RPMI7951 (cell line): Measurements from ENCODE around the gene FKBP5. TPM values are rescaled to one million over a fixed set of nuclear protein-coding genes. Genes with fewer than 3 reads are reported as not detected.
"Not testable (repeated sequence)": the region's sequence is repeated elsewhere in the genome, so short reads cannot be mapped to it uniquely, and the experiment has no call there.

Source experiments
- DNase-seq: peaks from one replicate; pipeline ENCODE4 v3.0.0-alpha.2; 2012; ENCODE audit warnings: low read depth
- total RNA-seq: library from RNA; depleted of rRNA; stranded (reverse); fragments of >200 nt; shearing (Covaris generic); gene quantifications from 2 replicates; pipeline ENCODE4 v1.2.3, GENCODE V29; 2014

The FKBP5 gene
- total RNA-seq, 1 experiment from 2014 or later = under 0.01 TPM

DNA sequence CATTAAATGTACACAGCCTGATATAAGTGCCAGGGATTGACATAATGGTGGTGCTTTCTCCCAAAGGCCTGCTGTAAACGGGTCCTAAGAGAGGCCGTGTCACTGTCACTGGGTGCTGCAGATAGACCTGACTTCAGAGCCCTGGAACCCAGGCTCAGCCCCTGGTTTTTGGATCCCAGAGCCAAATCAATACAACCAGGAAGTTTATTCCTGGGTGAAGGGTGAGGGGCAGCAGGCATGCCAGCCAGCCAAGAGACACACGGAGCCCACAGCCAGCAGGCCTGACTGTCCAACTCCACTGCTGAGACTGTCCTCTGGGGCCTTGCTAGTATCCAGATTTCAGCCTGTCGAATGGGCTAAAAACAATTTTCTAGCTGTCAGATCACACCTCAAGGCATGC lies 35.3 kb upstream of the FKBP5 start:
- no peak for DNase-seq

DNA sequence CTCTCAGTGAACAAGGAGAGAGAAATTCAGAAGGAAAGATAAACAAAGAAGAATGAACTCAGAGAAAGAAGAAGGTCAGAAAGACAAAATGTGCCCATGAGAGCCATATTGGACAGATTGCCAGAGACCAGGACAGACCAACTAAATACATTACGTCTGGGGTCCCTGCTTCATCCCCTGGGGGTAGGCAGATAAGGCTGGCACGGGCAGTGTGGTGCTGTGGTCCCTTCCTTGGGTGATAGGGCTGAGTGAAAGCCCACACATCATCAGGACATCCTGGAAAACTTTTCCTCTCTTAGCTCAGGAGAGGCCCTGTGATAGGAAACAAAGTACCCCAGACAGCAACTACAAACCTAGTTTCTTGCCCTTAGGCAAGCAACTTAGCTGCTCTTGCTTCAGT lies 34.9 kb upstream of the FKBP5 start:
- DNase-seq = no peak

DNA sequence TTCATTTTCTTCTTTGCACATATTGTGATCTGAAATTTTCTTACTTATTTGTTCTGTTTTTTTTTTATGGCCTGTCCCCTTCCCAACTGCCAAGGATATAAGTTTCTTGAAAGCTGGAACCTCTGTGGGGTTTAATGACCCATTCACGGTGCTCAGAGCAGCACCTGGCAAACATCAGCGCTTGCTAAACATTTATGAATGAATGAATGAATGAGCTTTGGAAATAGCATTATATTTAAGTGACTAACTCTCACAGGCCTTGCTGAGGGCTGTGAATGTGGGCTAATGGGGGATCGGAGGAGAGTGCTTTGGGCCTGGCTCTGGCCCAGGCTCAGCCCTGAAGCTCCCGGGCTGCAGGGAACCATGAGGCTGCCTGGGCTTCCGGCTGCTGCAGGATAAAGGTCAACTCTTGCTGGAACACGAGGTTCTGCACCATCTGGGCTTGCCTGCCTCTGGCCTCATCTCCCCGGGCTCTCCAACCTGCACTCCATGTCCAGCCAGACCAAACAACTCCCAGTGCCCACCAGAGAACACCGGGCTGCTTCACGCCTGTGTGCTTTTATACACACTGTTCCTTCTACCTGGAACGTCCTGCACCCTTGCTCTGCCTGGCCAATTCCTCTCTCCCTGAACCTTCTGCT lies 33.5 kb upstream of the FKBP5 start:
- no peak for DNase-seq

DNA sequence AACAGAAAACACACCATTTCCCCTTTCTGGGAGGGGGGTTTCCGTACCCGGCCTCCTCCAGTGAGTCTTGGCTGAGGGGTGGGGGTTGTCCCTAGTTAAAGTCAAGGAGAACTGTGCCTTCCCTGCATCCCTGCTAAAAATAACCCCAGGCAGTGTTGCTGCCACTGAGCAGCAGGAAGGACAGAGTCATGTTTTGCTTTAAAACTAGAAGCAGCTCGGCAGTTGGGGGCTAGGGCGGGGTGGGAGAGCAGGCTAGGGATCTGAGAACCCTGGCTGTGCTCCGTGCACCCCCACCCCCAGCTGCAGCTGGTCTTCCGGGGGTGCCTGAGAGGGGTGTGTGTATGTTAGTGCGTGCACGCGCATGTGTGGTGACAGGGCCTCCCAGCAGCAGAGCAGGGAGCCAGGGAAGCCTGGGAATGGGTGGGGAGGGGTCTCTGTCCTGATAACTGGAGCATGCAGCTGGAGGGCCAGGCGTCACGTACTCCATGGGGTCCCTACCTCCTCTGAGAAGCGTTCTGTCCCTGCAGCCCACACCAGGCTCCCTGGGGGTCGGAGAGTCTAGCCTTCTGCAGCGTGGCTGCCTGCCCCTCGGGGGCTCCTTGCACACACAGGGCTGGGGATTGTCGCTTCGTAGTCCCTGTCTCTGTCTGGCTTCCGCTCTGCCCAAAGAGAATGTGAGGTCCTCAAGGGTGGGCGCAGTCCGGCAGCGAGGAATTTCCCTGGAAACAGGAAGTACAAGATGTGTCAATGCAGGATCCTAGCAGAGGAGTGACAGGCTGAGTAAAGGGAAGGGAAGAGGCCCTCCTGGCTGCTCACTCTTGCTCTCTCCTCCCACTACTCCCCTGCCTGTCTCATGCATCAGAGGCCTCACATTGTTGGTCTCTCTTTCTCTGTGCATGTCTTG lies 31.4 kb upstream of the FKBP5 start:
- no peak for DNase-seq

GRCh38 chr6:35719404-35719829 lies 30.7 kb upstream of the FKBP5 start:
- no peak for DNase-seq

GRCh38 chr6:35718911-35719381 lies 30.2 kb upstream of the FKBP5 start:
- no peak for DNase-seq

GRCh38 chr6:35718375-35718736 lies 29.6 kb upstream of the FKBP5 start:
- DNase-seq = no peak

DNA sequence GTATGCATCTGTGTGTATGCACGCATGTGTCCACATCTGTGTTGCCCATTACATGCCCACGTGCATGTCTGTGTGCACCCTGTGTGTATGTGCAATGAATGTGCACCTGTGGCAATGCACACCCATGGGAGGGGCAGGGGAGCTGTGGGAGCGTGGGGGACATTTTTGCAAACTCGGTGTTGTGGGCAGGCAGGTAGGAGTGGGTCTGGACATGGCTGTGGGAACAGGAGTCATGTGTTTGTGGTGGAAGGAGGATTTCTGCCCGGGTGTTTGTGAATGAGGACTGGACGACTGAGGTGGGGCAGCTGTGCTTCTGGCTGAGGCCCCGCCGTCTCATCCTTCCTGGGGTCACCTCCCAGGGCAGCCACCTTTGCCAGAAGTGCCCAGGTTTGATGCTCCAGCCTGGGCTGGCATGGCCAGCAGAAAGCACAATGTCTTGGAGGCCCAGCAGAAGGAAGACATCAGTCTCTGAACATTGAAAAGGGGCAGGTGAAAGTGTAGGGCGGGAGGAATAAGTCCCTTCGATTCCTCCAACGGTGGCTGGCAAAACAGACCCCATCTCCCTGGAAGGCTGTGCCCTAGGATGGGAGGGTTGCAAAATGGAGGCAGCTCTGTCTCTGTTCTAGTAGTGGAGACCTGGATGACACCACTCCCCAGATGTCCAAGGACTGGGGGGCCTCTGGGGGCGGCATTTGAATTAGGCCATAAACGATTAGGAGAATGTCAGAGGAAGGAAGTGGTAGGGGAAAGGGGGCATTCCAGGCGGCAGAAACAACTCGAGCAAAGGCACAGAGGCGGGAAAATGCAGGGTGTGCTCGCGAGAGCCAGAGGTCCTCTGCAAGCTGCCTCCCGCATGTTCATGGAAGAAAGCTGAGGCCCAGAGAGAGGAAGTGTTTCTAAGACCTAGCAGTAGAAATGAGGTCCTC lies 29.0 kb upstream of the FKBP5 start:
- DNase-seq = no peak

- no peak for DNase-seq
Observed at GRCh38 chr6:35716798-35717197, 28.1 kb upstream of the FKBP5 start.

GRCh38 chr6:35713006-35713767 lies 24.5 kb upstream of the FKBP5 start:
- DNase-seq = no peak

GRCh38 chr6:35711731-35712130 lies 23.0 kb upstream of the FKBP5 start:
- no peak for DNase-seq

- no peak for DNase-seq
Observed at GRCh38 chr6:35710241-35710847, 21.6 kb upstream of the FKBP5 start.

DNA sequence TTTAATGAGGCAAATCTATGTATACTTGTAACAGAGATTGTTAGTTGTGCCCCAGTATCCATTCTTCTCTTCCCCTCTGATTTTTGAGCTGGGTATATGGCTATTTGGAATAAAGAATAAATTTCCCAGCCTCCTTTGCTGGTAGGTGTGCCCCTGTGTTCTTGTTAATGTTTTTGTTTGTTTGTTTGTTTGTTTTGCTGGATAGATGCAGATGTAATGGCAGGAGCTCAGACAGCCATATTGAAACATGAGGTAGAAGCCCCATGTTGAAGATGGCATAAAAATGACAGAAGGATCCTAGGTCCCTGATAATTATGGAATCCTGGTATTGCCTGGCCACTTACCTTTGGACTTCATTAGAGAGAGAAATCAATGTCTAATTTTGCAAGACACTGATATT lies 19.9 kb upstream of the FKBP5 start:
- no peak for DNase-seq

GRCh38 chr6:35707714-35708407 lies 19.1 kb upstream of the FKBP5 start:
- DNase-seq = no peak

- no peak for DNase-seq
Observed at GRCh38 chr6:35706468-35706867, 17.8 kb upstream of the FKBP5 start.

DNA sequence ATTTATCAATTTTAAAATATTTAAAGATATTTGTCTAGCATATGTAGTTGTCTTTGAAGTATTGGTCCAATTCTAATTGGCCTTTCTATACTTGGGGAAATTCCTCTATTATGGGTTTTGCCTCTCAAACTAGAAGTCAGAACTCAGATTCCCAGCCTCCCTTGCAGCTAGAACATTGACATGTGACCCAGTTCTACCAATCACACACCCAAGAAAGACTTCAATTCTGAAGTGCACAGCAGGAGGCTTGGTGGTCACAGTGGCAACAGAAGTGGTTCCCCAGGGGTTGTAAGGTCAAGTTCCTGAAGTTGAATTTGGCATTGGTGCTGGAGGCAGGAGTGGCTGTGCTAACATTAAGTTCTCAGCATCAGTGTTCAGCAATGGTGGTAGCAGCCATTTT lies 14.8 kb upstream of the FKBP5 start:
- no peak for DNase-seq

DNA sequence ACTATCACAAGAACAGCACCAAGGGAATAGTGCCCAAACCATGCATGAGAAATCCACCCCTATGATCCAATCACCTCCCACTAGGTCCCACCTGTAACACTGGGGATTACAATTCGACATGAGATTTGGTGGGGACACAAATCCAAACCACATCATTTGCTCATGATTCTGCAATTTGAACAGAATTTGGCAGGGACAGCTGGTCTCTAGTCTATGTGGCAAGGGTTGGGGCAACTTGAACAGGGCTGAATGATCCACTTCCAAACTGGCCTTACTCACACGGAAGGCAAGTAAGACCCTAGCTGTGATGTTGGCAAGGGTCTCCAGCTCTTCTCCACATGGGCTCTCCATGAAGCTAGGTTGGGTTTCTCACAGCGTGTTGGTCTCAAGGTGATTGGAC lies 10.1 kb upstream of the FKBP5 start:
- DNase-seq = no peak

DNA sequence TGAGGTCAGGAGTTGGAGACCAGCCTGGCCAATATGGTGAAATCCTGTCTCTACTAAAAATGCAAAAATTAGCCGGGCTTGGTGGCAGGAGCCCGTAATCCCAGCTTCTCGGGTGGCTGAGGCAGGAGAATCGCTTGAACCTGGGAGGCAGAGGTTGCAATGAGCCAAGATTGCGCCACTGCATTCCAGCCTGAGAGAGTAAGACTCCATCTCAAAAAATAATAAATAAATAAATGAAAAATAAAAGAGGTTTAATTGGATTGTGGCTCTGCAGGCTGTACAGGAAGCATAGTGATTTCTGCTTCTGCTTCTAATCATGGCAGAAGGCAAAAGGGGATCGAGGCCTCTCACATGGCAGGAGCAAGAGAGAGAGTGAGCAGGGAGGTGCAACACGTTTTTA lies 9.7 kb upstream of the FKBP5 start:
- DNase-seq = not testable (repeated sequence)

DNA sequence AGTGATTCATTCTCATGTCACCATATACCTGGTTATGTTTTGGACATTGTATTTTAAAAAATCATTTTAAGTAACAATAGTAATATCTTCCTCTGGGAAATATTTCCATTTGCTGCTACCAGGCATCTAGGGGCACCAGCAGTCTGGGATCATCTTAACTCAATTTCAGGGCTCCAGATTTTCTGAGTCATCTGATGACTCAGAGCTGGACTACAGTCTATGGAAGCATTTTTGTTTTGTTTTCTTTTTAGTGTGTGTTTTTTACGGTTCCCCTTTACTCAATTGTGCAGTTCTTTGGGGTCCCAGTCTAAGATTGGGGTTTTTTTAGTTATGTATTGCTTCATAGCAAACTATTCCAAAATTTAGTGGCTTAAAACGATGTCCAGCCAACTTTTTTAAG lies 5.7 kb upstream of the FKBP5 start:
- DNase-seq = peak; percentile 51
